Epithelial cell of proximal tubule (primary cell): Measurements from ENCODE around the gene MESP2. TPM values are rescaled to one million over a fixed set of nuclear protein-coding genes. Genes with fewer than 3 reads are reported as not detected.

ENCODE experiments used
- DNase-seq: peaks from one replicate; pipeline ENCODE4 v3.0.0-alpha.2; 2011; ENCODE audit warnings: low read depth
- H3K4me3 ChIP-seq: 2 replicates; pipeline ENCODE4 v1.5.1; 2011; ENCODE audit warnings: low read depth, mild to moderate bottlenecking, low read length
- CTCF ChIP-seq: conservative IDR thresholded peaks from 2 replicates; pipeline ENCODE4 v1.5.1; 2012; ENCODE audit warnings: low read depth, mild to moderate bottlenecking, low read length
- total RNA-seq: library from RNA; depleted of rRNA; stranded (reverse); fragments of >200 nt; gene quantifications from 2 replicates; pipeline ENCODE4 v1.2.3, GENCODE V29; 2015

The MESP2 gene
- total RNA-seq, 1 donor from 2014 or later: 1.1 TPM

GRCh38 chr15:89822951-89823711 is 47.0 kb downstream of the MESP2 start:
- no peak for TF ChIP-seq CTCF
- no peak for DNase-seq
- no peak overlapping the region for H3K4me3 ChIP-seq

- H3K4me3 ChIP-seq: no peak overlapping the region
- DNase-seq: no peak
- TF ChIP-seq CTCF: no peak
Measured at GRCh38 chr15:89823836-89824606, 47.9 kb downstream of the MESP2 start.

- H3K4me3 ChIP-seq: no peak overlapping the region
- DNase-seq: no peak
- no peak for TF ChIP-seq CTCF
Measured at GRCh38 chr15:89824607-89824867, 48.4 kb downstream of the MESP2 start.

- no peak for DNase-seq
- H3K4me3 ChIP-seq: no peak overlapping the region
- TF ChIP-seq CTCF: no peak
Measured at GRCh38 chr15:89825271-89825940, 49.3 kb downstream of the MESP2 start.

- no peak for TF ChIP-seq CTCF
- no peak for DNase-seq
- H3K4me3 ChIP-seq: no peak overlapping the region
Measured at GRCh38 chr15:89826671-89827655, 50.8 kb downstream of the MESP2 start.

GRCh38 chr15:89827829-89828228 is 51.7 kb downstream of the MESP2 start:
- H3K4me3 ChIP-seq: no peak overlapping the region
- TF ChIP-seq CTCF: no peak
- no peak for DNase-seq
